ENCODE measurements around the gene C21orf58.

The C21orf58 gene

DNA sequence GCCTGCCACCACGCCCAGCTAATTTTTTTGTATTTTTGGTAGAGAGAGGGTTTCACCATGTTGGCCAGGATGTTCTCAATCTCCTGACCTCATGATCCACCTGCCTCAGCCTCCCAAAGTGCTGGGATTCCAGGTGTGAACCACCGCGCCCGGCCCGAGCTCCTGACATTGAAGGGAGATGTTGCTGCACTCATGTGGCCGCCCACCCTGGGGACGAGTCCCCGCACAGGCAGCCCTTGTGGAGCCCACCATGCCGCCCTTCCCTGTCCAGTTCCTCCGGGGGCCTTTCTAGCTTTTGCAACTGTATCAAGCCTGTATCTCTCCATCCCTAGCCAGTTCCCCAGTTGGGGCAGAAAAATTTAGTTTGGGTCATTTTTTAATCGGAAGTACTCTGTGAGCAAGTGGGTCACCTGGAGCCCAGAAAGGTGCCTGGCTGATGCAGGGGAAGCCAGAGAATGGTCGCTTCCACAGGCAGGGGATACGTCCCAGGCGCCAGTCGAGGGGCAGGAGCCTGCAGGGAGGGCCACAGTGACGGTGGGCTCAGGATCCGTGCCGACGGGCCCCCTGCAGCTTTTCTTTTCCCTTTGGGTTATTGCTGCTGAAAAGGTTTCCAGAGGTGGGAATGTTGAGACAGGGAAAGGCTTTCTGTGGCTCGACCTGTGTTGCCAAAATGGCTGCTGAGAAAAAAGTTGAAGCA, 20.7 kb upstream of the C21orf58 start:
- CTCF ChIA-PET = no interaction called here
- TF ChIP-seq, protein P1, sequence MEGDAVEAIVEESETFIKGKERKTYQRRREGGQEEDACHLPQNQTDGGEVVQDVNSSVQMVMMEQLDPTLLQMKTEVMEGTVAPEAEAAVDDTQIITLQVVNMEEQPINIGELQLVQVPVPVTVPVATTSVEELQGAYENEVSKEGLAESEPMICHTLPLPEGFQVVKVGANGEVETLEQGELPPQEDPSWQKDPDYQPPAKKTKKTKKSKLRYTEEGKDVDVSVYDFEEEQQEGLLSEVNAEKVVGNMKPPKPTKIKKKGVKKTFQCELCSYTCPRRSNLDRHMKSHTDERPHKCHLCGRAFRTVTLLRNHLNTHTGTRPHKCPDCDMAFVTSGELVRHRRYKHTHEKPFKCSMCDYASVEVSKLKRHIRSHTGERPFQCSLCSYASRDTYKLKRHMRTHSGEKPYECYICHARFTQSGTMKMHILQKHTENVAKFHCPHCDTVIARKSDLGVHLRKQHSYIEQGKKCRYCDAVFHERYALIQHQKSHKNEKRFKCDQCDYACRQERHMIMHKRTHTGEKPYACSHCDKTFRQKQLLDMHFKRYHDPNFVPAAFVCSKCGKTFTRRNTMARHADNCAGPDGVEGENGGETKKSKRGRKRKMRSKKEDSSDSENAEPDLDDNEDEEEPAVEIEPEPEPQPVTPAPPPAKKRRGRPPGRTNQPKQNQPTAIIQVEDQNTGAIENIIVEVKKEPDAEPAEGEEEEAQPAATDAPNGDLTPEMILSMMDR (IDR thresholded peaks at IDR 0.05; ENCODE audit: control extremely low read depth, extremely low read depth, low read depth, missing control alignments) = no peak
- POLR2A ChIA-PET = interaction anchor here (0.6 kb wide), 1 partner anchor 63 kb away, joined by 3 read pairs; no protein-coding TSS in a partner anchor
- DNase-seq (ENCODE audit: extremely low spot score) = no peak

DNA sequence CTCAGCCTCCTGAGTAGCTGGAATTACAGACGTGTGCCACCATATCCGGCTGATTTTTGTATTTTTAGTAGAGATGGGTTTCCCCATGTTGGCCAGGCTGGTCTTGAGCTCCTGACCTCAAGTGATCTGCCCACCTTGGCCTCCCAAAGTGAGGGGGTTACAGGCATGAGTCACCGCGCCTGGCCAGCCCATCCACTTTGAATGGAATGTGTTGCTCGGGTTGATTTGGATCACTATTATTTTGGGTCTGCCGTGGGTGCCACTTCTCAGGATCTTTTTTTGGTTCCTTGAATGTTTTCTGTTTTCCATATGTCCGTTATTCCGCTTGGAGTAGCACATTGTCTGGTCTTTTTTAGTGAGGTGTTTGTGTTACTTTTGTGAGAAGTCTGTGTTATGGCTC, 17.3 kb upstream of the C21orf58 start:
- ChIA-PET POLR2A (no interaction called here), CTCF (no interaction called here)
- TF ChIP-seq, protein P1 (IDR thresholded peaks at IDR 0.05; ENCODE audit: control extremely low read depth, extremely low read depth, low read depth, missing control alignments) = no peak
- no peak for DNase-seq (ENCODE audit: extremely low spot score)

DNA sequence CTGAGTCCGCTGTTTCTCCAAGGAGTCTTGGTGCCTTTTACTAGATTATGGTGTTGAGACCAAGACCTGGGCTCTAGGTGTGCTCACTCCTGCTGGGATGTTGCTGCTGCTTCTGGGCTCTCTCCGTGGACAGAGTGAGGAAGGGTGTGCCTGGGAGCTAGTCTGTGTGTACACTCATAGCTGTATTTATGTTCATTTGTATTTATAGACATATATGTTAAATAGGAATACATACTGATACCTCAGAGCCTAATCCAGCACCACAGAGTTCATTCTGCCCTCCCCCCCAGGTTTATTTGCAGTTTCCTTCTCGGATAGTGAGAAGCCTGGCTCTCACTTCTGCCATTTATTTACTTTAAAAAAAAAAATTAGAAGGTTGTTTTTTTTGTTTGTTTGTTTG, 12.9 kb upstream of the C21orf58 start:
- TF ChIP-seq, protein P1 (IDR thresholded peaks at IDR 0.05; ENCODE audit: control extremely low read depth, extremely low read depth, low read depth, missing control alignments) = no peak
- POLR2A ChIA-PET = no interaction called here

DNA sequence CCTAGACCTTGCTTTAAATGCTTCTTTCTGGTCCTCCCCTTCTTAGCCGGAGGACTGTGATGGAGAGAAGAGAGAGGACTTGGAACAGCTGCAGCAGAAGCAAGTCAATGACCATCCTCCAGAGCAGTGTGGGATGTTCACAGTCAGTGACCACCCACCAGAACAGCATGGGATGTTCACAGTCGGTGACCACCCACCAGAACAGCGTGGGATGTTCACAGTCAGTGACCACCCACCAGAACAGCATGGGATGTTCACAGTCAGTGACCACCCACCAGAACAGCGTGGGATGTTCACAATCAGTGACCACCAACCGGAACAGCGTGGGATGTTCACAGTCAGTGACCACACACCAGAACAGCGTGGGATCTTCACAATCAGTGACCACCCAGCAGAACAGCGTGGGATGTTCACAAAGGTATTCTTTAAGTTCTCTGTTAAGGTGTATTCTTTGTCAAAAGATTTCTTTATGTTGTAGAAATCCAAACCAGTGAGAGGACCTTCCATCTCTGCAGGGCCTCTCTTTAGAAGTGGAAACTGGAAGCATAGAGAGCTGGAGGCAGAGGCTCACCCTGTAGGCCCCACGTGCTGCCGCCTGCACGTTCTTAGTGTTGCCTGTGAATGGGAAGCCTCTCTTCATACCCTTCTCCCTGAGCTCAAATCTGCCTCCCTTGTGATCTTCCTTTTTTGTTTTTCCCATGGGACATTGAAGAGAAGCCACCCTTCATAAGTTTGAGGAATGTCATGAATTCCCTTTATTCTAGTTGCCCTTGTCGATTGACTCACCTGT, 10.9 kb upstream of the C21orf58 start:
- DNase-seq (ENCODE audit: extremely low spot score) = no peak
- CTCF ChIA-PET = interaction anchor here (1.2 kb wide), 1 partner anchor 9 kb away, joined by 3 read pairs; no protein-coding TSS in a partner anchor
- TF ChIP-seq, protein P1 (IDR thresholded peaks at IDR 0.05; ENCODE audit: control extremely low read depth, extremely low read depth, low read depth, missing control alignments) = no peak
- POLR2A ChIA-PET = no interaction called here

More for the DNA sequence above, 12.9 kb upstream of the C21orf58 start:
- CTCF ChIA-PET = interaction anchor here (1.1 to 1.4 kb wide), 2 partner anchors 10 to 11 kb away, joined by 3 to 5 read pairs; a partner anchor contains a TSS
- DNase-seq (ENCODE audit: extremely low spot score) = no peak

DNA sequence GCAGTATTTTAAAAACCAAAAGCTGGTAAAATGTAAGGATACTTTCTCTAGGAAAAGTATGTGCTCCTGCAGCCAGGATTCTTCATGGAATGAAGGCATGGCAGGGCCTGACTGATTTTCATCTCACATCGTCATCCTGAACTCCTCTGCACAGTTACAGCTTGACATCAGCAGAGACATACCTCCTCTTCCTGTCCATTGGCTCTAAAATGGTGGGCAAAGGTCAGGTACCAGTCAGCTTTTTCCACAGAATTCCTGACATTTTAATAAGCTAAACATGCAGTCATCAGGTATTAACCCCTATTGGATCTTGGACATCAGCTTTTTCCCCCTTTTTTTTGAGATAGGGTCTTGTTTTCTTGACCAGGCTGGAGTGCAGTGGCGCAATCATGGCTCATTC, 6.1 kb upstream of the C21orf58 start:
- POLR2A ChIA-PET = no interaction called here
- CTCF ChIA-PET = no interaction called here
- no peak for DNase-seq (ENCODE audit: extremely low spot score)
- TF ChIP-seq, protein P1 (IDR thresholded peaks at IDR 0.05; ENCODE audit: control extremely low read depth, extremely low read depth, low read depth, missing control alignments) = no peak

DNA sequence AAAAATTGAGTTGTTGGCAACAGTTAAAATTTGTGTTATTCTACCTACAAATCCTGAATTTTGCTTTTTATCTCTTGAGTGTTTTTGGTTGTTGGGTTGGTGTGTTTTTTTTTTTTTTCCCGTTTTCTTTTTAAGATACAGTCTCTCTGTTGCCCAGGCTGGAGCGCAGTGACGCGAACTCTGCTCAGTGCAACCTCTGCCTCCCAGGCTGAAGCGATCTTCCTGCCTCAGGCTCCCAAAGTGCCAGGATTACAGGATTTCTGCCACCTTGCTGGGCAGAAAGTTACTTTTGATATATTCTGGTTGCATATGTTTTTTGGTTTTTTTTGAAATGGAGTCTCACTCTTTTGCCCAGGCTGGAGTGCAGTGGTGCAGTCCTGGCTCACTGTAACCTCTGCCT, 4.5 kb upstream of the C21orf58 start:
- DNase-seq (ENCODE audit: extremely low spot score) = no peak
- TF ChIP-seq, protein P1 (IDR thresholded peaks at IDR 0.05; ENCODE audit: control extremely low read depth, extremely low read depth, low read depth, missing control alignments) = no peak
- ChIA-PET CTCF (no interaction called here), POLR2A (no interaction called here)

Measured in GM10248 (cell line).